Endothelial cell of umbilical vein (primary cell): ENCODE results near the gene CCNH. TPM values are rescaled to one million over a fixed set of nuclear protein-coding genes. Genes with fewer than 3 reads are reported as not detected.

Experiments used
- BruUV-seq: library from RNA; stranded (reverse); fragments of 400-500 nt; replicated peaks from 2 replicates; lab custom pipeline; 2021; lab: Mats Ljungman, UMichigan
- CTCF ChIA-PET: fragments of 300-600, 350-600 bp; sonication (Branson Sonifier 250); formaldehyde crosslinking; loops from one replicate; lab custom pipeline; 2021; ENCODE audit warnings: antibody characterized with exemption, inconsistent platforms; lab: Charles Lee
- POLR2A ChIA-PET: fragments of 300-600, 350-600 bp; sonication (Branson Sonifier 250); formaldehyde crosslinking; loops from one replicate; lab custom pipeline; 2021; ENCODE audit warnings: antibody characterized with exemption, inconsistent platforms; lab: Charles Lee
- DNase-seq: peaks from one replicate; pipeline ENCODE4 v3.0.0-alpha.2; 2011; ENCODE audit warnings: low read depth, low spot score
- FAIRE-seq: peaks from 2 replicates; lab custom pipeline; 2011; peaks lifted over from hg19 to GRCh38; lab: Jason Lieb, UNC
- H2AFZ ChIP-seq: 2 replicates; pipeline ENCODE4 v1.6.0; 2012; ENCODE audit warnings: low read depth, low read length, control low read depth, inconsistent platforms
- H3K27ac ChIP-seq: 2 replicates; pipeline ENCODE4 v1.5.1; 2011; ENCODE audit warnings: low read depth, mild to moderate bottlenecking, control low read depth, low read length, moderate library complexity; ENCODE audit not compliant: insufficient read depth
- H3K27me3 ChIP-seq, 2 experiments: 2 replicates each; pipeline versions ENCODE4 v1.6.0 to v1.6.1; 2011; ENCODE audit warnings: low read length in 2 of 2, mixed read lengths in 1 of 2; ENCODE audit not compliant: control insufficient read depth in 2 of 2, insufficient read depth in 2 of 2
- H3K36me3 ChIP-seq, 2 experiments: 2 replicates in 1 of 2; 3 replicates in 1 of 2; pipeline ENCODE4 v1.5.1; 2011; ENCODE audit warnings: low read length in 2 of 2, mild to moderate bottlenecking in 1 of 2, moderate library complexity in 1 of 2; ENCODE audit not compliant: control insufficient read depth in 2 of 2, insufficient read depth in 2 of 2; ENCODE audit errors: extremely low read depth in 1 of 2
- H3K4me1 ChIP-seq: 3 replicates; pipeline ENCODE4 v1.5.1; 2011; ENCODE audit warnings: mild to moderate bottlenecking, low read length; ENCODE audit not compliant: control insufficient read depth, insufficient read depth; ENCODE audit errors: extremely low read depth
- H3K4me2 ChIP-seq: 2 replicates; pipeline ENCODE4 v1.6.1; 2011; ENCODE audit warnings: low read length, control low read depth, mixed read lengths; ENCODE audit not compliant: insufficient read depth
- H3K4me3 ChIP-seq, 3 experiments: fragments of 200-600 bp in 1 of 3; sonication (generic), shearing (Covaris generic) in 1 of 3; replicated peaks in 1 of 3; 2 replicates each; pipeline ENCODE4 v1.5.1; 2011 to 2016; ENCODE audit warnings: control low read depth in 3 of 3, low read length in 3 of 3, mild to moderate bottlenecking in 2 of 3, inconsistent platforms in 1 of 3, low read depth in 1 of 3, moderate library complexity in 1 of 3; ENCODE audit not compliant: insufficient read depth in 1 of 3
- H3K79me2 ChIP-seq: 2 replicates; pipeline ENCODE4 v1.6.0; 2012; ENCODE audit warnings: low read length, inconsistent platforms; ENCODE audit not compliant: control insufficient read depth, insufficient read depth
- H3K9ac ChIP-seq: replicated peaks from 2 replicates; pipeline ENCODE3; 2011; ENCODE audit warnings: low read length, control low read depth; ENCODE audit not compliant: insufficient read depth; ENCODE audit errors: extremely low read depth
- H3K9me1 ChIP-seq: replicated peaks from 3 replicates; pipeline ENCODE4 v1.6.0; 2011; ENCODE audit warnings: mild to moderate bottlenecking, low read length; ENCODE audit not compliant: control insufficient read depth, insufficient read depth; ENCODE audit errors: extremely low read depth
- H3K9me3 ChIP-seq: replicated peaks from 2 replicates; pipeline ENCODE4 v1.5.1; 2012; ENCODE audit warnings: low read length, inconsistent platforms; ENCODE audit not compliant: control insufficient read depth, insufficient read depth
- H4K20me1 ChIP-seq: replicated peaks from 2 replicates; pipeline ENCODE3; 2011; ENCODE audit warnings: mild to moderate bottlenecking, low read length; ENCODE audit not compliant: control insufficient read depth, insufficient read depth; ENCODE audit errors: extremely low read depth
- EZH2 ChIP-seq: IDR thresholded peaks from 2 replicates; pipeline ENCODE4 v1.6.1; 2012; ENCODE audit warnings: borderline replicate concordance, low read depth, mild to moderate bottlenecking, moderate library complexity, low read length, inconsistent platforms; ENCODE audit not compliant: severe bottlenecking
- FOS ChIP-seq: IDR thresholded peaks from 2 replicates; pipeline ENCODE4 v1.6.1; 2011; ENCODE audit warnings: mild to moderate bottlenecking, low read length, moderate library complexity, borderline replicate concordance; ENCODE audit not compliant: insufficient read depth
- GATA2 ChIP-seq: IDR thresholded peaks from 2 replicates; pipeline ENCODE4 v1.7.0; 2011; ENCODE audit warnings: low read depth, mild to moderate bottlenecking, moderate library complexity, mixed read lengths, low read length; ENCODE audit not compliant: insufficient read length, insufficient read depth
- JUN ChIP-seq: IDR thresholded peaks from 2 replicates; pipeline ENCODE4 v1.6.1; 2011; ENCODE audit warnings: borderline replicate concordance, low read depth; ENCODE audit not compliant: insufficient read length, insufficient read depth
- MYC ChIP-seq: IDR thresholded peaks from one replicate; pipeline ENCODE4 v1.6.1; 2011; ENCODE audit warnings: mild to moderate bottlenecking, low read depth, low read length
- POLR2A ChIP-seq: IDR thresholded peaks from 2 replicates; pipeline ENCODE4 v1.6.1; 2012; ENCODE audit warnings: low read depth, mild to moderate bottlenecking, control low read depth, low read length
- POLR2AphosphoS5 ChIP-seq: IDR thresholded peaks from 2 replicates; pipeline ENCODE4 v1.6.1; 2012; ENCODE audit warnings: low read depth, mild to moderate bottlenecking, control low read depth, low read length, moderate library complexity; ENCODE audit not compliant: insufficient read depth
- dilution Hi-C: fragments of 300-500 bp; cut with MboI; formaldehyde crosslinking; loops from one replicate; pipeline ENCODE4 v1.15.0; 2019; ENCODE audit warnings: low sequenced_read_pairs; ENCODE audit not compliant: extremely low pct_ligation_motif_present
- intact Hi-C: fragments of 100-400 bp; cut with micrococcal nuclease; formaldehyde crosslinking; loops from one replicate; pipeline ENCODE4 v1.10.0; 2022
- polyA plus RNA-seq, 4 experiments: library from polyadenylated mRNA; depleted of rRNA in 3 of 4; stranded (reverse) in 3 of 4; unstranded in 1 of 4; fragments of >200 nt; gene quantifications; 2 replicates each; pipeline versions ENCODE4 v1.2.1 to v1.2.3, GENCODE V29; 2011 to 2012; ENCODE audit warnings: missing spikeins in 1 of 4
- total RNA-seq: library from RNA; stranded (reverse); gene quantifications from 2 replicates; pipeline ENCODE4 v1.2.3, GENCODE V29; 2021
- TF ChIP-seq, protein P1 (sequence below): IDR thresholded peaks from 2 replicates; pipeline ENCODE4 v1.6.1; 2011; ENCODE audit not compliant: insufficient read depth, insufficient read length
- TF ChIP-seq, protein P2 (sequence below), 2 donors: IDR thresholded peaks; 1 replicate in 1 of 2; 2 replicates in 1 of 2; pipeline ENCODE4 v1.5.1; 2011; ENCODE audit warnings: low read length in 2 of 2, mild to moderate bottlenecking in 2 of 2, moderate library complexity in 2 of 2, control low read depth in 1 of 2, inconsistent platforms in 1 of 2, low read depth in 1 of 2; ENCODE audit not compliant: insufficient read depth in 1 of 2; ENCODE audit errors: extremely low read depth in 1 of 2

The CCNH gene
- total and polyA plus RNA-seq, 2 donors (not counting 3 experiments of a cell fraction or from before 2014, with no cell fraction given): 47.9 to 50.6 TPM

DNA sequence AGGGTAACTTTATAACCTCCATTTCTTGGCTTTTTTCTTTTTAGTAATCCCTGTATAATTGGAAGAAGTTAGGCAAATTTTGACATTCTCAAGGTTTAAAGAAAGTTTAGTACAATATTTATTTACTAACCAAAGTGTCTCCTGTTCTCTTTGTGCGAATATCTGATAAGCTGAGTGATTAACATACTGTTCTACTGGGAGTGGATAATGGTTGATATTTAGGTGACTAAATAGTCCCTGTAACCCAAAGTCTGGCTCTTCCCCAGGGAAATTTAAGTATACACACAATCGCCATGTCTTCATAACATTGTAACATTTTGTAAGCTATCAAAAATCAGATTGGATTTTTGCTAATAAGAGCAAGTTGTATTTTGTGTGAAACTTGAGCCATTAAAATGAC lies 40.0 kb downstream of the CCNH start:
- TF ChIP-seq GATA2 (no peak), POLR2A (no peak), MYC (no peak), EZH2 (no peak), POLR2AphosphoS5 (no peak), JUN (no peak), FOS (no peak)
- TF ChIP-seq, protein P1, sequence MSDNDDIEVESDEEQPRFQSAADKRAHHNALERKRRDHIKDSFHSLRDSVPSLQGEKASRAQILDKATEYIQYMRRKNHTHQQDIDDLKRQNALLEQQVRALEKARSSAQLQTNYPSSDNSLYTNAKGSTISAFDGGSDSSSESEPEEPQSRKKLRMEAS: no peak
- TF ChIP-seq, protein P2, sequence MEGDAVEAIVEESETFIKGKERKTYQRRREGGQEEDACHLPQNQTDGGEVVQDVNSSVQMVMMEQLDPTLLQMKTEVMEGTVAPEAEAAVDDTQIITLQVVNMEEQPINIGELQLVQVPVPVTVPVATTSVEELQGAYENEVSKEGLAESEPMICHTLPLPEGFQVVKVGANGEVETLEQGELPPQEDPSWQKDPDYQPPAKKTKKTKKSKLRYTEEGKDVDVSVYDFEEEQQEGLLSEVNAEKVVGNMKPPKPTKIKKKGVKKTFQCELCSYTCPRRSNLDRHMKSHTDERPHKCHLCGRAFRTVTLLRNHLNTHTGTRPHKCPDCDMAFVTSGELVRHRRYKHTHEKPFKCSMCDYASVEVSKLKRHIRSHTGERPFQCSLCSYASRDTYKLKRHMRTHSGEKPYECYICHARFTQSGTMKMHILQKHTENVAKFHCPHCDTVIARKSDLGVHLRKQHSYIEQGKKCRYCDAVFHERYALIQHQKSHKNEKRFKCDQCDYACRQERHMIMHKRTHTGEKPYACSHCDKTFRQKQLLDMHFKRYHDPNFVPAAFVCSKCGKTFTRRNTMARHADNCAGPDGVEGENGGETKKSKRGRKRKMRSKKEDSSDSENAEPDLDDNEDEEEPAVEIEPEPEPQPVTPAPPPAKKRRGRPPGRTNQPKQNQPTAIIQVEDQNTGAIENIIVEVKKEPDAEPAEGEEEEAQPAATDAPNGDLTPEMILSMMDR (IDR thresholded peaks at IDR 0.05; ENCODE audit: extremely low read depth in 1 of 2, insufficient read depth in 1 of 2, low read depth in 1 of 2, low read length in 2 of 2): no peak
- intact Hi-C loops: no loop called here
- Histone ChIP-seq H3K9me3 (no peaks in the 10 kb centered on the region), H4K20me1 (peaks cover 2% of the 10 kb centered on the region), H3K9ac (no peak overlapping the region), H3K36me3 (peaks cover 2 to 18% of the 10 kb centered on the region in 2 experiments), H2AFZ (no peak overlapping the region), H3K79me2 (no peaks in the 10 kb centered on the region), H3K4me3 (no peak overlapping the region), H3K4me2 (no peak overlapping the region), H3K4me1 (no peaks in the 10 kb centered on the region), H3K27ac (no peak overlapping the region), H3K27me3 (no peaks in the 10 kb centered on the region), H3K9me1 (no peaks in the 10 kb centered on the region)
- ChIA-PET CTCF (interaction anchor here (0.8 to 3.1 kb wide), 4 partner anchors 8 to 302 kb away, joined by 3 to 17 read pairs (median 6); no protein-coding TSS in a partner anchor), POLR2A (no interaction called here)
- dilution Hi-C loops: no loop called here
- FAIRE-seq (no peak), DNase-seq (no peak)
- BruUV-seq: no TSS peak
